Right renal cortex interstitium (tissue), 3 donors: ENCODE data around the gene MBP. TPM values are rescaled to one million over a fixed set of nuclear protein-coding genes. Genes with fewer than 3 reads are reported as not detected.
"Not testable (repeated sequence)": the region's sequence is repeated elsewhere in the genome, so short reads cannot be mapped to it uniquely, and the experiment has no call there.

Experiments used
- DNase-seq, 3 donors: peaks; one replicate each; pipeline ENCODE4 v3.0.0-alpha.2; 2013; ENCODE audit warnings: low read depth in 3 of 3, low spot score in 2 of 3
- polyA plus RNA-seq, 3 donors: library from polyadenylated mRNA; unstranded; fragments of 120-200 nt; gene quantifications; one replicate each; pipeline ENCODE4 v1.2.1, GENCODE V29; 2013; ENCODE audit not compliant: insufficient read length in 3 of 3

The MBP gene
- polyA plus RNA-seq, 3 donors: 17.5 to 20.9 (median 17.7) TPM

DNA sequence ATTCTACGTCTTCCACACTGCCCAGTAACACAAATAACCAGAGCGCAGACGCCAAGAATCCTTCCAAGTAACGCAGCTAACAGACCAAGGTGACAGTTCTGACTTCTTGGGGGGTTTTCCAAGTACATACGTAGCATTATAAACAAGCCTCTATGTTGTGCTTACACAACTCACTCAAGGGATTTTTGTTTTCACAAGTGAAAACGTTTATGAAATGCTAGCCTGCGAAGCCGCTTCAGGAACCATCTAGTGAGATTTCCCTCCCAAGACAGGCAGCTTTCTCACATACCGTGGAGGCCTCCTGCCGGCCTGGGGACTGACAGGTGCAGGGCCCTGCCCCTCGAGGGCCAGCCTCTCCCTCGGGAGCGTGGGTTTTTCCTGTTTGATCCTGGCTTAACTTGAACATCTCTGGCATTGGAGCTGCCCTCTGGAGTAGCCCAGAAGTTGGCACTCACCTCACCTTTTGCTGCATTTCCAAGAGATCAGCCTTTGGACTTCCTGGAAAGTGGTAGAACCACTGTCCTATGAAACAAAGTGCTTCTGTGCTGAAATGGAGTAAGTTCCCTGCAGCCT lies 151.1 kb downstream of the MBP start:
- no peak for DNase-seq

DNA sequence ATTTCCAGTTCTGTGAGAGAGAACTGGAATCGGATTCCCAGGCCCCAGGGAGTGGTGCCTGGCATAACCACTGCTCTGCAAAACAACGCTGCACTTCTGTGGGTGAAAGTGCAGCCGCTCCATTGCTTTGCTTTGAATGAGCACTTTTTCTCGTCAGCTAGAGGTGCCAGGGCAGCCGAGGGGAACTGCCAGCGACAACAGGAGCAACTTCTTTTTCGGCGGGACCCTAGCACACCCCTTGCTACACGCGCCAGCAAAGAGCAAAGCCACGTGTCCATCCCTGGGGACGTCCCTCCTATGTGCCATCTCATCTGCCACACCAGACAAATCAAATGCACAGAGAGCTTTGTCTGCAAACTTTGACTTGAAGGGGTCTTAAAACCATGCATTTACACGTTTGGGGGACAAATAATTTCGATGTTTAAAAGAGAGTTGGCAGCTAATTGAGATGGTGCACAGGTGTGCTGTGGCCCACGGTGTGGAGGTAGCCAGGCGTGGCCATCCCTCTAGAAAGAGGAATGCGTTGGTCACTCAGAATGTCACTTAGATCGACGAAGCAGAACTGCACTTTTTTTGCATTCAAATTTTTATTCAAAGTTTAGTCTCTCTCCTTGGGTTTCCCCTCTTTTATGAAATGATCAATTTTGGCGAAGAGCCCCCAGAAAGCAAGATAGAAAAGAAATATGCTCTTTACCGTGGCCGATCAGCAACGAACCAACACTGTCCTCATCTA lies 151.8 kb downstream of the MBP start:
- no peak for DNase-seq

DNA sequence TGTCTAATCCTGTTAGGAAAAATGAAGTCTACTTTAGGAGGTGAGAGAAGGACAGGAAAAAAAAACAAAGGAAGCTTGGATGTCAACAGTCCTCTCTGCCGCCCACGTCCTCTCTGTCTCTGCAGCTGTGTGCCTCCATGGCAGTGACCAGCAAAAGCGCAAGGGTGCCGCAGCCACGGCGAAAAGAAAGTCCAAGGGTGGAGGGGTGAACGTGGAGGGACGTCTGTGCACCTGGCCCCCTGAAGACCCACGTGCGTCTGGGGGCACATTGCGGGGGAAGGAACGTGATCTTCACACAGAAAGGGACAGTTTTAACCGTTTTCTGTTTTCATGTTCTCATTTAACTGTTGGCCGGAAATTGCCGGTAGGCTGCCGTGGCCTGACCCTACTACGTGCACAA lies 152.7 kb downstream of the MBP start:
- DNase-seq: no peak

DNA sequence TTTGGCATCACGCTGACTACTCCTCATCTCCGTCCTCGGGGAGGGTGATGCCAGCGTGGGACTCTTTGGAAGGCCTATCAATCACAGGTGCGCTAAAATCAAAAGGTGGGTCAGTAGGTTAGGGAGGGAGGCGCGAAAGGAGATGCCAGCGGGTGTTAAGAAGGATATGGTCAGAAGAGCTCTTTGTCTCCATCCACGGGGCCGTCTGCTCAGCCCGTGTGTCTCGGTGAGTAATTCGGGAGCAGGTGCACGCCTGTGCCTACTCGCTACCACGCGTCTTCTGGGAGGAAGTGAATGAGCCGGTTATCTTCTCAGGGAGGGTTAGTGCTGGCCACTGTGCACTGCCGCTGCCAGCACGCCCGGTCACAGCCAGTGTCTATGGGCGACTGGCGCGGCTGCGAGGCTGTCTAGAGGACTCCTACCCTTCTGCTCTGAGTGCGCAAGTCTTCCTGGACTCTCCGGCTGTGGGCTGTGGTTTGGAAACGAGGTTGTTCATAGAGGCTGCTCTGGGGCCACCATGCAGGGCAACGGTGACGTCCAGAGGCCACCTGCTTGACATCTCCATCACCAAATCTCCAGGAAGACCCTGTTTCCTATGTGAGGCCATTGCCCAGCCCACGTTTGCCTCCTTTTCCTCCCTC lies 153.4 kb downstream of the MBP start:
- DNase-seq: no peak

DNA sequence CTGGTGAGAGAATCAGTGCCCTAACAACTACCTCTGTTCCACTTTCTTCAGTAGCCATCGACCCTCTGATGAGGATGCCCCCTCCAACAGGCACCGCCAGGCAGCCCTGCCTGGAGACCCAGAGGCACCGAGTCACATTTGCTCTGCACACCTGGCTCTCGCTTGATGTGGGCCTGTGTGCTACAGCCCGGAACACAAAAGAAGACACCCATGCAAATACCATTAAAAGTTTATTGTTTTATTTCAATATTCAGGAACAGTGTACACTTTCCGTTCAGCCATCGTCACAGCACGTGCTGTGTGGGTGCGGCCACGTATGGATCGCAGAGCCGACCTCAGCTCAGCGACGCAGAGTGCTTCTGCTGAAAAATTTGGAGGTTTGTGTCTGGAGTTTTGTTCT lies 154.0 kb downstream of the MBP start:
- no peak for DNase-seq

DNA sequence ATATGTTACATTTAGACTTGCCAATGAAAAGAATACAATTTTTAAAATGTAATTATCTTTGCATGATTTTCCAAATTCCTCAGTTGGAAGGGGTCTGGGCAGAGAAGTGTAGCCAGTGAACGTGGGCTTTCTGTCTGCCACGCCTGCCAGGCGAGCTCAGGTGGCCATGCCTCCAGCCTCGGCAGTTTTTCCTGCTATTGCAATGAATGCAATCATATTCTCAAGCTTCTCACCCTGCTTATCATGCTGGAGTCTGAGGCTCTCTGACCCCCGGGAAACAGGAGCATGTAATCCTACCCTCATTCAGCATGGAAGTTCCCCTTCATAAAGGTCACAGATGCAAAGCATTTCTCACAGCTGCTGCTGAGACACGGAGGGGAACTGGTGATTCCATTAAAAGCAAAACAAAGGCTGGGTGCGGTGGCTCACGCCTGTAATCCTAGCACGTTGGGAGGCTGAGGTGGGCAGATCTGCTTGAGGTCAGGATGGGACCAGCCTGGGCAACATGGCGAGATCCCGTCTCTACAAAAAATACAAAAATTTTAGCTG lies 154.8 kb downstream of the MBP start:
- no peak for DNase-seq

DNA sequence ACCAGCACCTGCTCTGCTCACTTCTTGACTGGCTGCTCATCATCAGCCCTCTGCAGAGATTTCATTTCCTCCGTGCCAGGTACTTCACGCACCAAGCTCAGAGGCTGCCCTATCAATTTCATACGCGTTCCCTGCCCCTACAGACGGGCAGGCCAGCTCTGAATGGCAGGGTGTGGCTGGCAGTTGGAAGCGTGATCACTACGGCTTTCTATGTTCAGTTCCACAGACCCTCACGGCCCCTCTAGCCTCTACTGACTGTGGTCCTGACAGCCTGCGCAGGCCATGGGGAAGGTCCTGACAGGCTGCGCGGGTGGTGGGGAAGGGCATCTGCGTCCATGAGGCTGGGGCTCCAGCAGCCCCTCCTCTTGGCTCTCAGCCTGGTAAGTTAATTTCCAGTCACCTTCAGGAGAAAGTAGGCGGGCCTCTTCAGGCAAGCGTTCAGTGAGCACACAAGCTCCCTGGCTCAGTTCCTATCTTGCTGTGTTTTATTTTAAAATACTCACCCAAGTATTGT lies 155.4 kb downstream of the MBP start:
- DNase-seq: no peak

DNA sequence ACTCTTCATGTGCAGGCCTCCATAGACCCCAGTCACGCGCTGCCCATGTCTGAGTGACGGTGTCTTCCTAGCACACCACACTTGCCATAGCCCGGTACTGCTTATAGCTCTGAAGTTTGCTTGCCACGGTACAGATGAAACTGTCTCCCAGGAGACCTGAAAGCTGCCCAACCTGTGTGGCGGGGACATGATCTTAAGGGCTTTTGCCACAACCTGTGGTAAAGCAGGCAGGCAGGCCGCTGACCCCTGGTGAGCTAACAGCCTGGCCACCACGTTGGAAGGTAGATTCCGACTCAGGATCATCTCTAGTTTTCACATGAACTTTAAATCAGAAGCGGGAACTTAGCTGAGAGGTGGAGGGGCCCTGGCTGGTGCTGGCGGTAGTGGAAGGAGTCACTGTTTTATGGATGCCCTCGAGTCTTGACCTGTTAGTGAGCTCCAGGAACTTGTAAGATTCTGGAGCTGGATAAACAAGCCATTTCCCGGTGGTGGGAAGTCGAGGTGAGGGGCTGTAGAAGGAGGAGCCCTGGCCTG lies 156.9 kb downstream of the MBP start:
- DNase-seq: no peak

DNA sequence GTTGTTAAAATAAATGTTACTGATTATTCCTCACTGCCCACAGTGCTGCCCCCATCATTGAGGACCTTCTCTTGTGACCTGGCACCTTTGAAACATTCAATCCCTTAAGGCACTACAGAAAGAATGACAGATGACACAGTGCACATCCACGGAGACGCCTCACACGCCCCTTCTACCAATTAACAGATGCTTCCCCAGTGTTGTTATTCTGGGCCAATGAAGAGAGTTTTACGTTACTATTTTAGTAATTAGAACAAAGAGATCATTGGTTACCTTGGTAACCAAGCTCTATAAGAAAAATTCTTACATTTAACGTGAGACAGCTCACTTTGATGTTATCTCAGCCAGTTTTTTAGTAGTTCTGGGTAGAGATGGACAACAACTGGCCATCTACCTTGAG lies 158.2 kb downstream of the MBP start:
- DNase-seq: no peak

DNA sequence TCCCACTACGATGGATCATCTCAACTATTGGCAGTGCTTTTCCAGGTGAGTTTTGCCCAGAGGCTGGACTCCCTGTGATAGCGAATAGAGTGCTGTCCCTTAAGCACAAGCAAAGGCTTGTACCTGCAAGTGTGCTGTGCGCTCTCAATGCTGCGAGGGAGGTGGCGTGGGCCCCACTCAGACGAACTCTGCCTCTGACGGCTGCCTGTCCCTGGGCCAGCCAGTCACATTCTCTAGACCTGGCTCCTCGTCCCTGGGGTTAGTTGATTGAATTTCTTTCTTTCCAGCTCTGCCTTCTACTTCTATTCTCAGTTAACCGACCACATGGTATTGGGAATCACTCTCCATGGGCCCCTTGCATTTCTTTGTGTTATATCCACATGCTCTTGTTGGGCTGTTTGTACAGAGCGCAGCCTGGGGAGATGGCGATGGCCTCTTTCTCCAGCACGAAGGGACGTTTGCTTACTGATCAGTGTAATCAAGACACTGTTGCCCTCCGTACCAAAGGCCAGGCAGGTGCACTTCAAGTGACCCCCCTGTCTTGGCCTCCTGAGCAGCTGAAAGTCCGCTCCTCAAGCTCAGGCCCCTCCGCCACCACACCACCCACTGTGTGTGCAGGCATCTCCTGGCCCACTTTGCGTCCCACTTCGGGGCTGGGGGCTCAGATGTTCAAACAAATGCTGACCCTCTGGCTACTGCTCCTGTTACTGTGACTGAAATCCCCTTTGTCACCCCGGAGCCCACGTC lies 158.9 kb downstream of the MBP start:
- DNase-seq: no peak

DNA sequence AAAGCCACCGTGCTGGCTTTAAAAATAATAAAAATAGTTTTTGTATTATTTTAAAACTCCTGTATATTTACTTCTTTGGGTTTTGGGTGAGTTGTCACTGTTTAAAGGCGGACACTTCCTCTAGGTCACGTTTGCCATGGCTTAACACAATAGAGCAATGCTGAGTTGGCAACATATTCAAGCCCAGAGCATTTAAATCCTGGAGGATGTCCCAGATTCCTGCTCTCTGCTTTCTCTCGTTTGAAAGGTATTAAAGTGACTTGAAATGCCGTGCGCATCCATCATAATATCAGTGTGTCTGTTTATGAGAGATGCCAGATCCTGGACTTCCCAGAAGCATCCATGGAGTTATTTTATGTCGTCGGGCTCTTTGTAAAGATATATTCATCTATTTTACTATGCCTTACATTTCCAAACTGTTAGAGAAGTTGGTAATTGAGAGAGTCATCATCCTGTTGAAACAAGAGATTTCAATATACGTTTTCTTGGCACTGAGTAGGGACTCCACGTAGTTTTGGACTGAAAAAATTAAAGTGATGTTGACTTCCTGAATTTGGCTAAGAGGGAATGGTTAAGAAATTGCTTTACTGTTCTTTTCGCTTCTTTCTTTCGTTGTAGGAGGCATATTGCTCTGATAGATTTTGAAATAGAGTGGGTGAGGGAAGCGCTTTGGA lies 159.6 kb downstream of the MBP start:
- no peak for DNase-seq

DNA sequence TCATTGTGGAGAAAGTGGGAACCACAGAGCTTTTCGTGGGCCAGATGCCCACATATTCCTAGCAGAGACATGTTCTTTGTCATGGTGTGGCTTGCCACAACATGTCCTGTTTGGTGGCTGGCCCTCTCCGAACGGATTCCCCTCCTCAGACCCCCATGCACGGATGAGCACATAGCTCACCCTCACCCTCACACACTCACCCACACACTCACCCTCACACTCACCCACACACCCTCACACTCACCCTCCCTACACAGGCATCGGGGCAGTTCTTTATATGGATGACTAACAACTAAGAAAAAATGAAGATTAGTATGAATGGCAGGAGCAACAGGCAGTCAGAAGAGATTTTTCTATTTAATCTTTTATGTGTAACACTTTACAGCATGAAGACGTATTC lies 160.3 kb downstream of the MBP start:
- DNase-seq: no peak

DNA sequence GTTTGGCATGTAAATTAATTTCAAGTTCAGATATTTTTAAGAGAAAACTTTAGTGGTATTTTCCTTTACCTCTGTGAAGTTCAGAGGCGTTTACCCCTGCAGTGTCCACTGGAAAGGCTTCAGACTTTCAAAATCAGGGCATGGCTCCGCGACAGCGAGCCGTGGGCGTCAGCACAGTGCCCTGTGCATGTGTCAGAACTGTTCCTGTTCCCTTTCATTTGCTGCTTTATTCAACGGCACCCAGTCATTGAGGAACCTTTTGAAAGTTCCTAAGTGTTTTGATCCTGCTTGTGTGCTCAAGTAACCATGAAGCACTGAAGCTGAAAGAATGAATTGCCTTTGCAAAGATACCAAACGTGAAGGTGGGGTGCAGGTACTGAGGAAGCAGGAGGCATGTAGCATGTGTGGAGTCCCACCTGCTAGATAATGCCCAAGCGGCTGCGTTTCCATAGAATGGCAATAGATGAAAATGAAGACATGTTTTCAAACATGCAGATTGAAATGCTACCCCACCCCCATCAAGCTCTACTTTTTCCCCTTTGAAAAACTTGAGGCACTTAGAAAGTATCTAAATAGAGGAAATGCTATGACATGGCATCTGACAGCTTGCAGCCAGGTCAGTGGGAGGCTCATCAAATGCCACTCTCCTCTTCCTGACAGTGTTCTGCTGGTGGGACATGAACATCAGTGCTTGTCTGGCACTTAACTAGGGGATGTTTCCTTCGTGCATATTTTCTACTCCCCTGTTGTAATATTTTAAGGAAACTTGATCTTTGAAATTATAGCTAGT lies 161.6 kb downstream of the MBP start:
- DNase-seq: no peak

DNA sequence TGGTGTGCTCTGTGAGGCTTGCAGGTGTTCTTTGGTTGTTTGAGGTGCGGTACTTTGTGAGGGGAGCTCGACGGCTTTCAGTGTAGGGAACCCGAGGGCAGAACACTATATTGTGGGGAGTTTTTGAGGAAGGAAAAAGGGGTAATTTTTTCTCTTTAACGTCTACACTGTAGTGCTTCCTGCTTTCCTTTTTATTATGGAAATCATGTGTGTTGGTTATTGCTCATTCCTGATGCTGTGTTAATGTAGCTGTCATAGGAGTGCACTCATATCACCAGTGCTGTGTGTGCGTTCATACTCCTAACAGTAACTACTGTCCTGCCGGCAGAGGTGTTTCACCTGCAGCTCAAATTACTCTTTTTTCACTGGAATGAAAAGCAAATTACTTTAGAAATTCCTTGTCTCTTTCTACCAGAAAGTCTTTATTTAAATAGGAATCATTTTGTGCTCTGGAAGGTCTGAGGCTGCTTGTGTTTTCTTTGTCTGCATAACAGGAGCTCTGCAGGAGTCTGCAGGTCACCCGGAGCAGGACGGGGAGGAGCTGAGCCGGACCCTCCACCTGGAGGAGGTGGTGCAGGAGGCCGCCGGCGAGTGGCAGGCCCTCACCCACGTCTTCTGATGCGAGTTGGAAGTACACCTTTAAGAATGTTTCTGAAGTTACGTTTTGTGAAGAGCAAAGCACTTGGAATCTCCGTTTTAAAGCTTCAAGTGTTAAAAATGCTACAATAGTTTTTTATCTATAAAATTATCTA lies 164.7 kb downstream of the MBP start:
- no peak for DNase-seq

DNA sequence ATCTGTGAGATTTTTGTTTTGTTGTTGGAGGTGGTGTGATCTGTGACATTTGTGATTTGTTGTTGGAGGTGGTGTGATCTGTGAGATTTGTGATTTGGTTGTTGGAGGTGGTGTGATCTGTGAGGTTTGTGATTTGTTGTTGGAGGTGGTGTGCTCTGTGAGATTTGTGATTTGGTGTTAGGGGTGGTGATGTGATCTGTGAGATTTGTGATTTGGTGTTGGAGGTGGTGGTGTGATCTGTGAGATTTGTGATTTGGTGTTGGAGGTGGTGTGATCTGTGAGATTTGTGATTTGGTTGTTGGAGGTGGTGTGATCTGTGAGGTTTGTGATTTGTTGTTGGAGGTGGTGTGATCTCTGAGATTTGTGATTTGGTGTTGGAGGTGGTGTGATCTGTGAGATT lies 165.3 kb downstream of the MBP start:
- DNase-seq: not testable (repeated sequence)

DNA sequence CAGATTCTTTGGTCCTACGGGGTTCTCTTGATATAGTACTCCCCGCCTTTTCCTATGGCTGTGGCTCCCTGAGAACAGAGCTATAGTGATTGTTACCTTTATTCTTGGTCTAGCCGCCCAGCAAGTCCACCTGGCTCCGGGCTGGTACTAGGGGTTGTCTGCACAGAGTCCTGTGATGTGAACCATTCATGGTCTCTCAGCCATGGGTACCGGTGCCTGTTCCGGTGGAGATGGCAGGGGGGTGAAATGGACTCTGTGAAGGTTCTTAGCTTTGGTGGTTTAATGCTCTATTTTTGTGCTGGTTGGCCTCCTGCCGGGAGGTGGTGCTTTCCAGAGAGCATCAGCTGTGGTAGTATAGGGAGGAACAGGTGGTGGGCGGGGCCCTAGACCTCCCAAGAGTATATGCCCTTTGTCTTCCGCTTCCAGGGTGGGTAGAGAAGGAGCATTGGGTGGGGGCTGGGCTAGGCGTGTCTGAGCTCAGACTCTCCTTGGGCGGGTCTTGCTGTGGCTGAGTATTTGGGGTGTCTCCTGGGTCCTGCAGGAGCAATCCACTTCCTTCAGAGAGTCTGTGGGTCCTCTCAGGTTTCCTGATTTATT lies 166.9 kb downstream of the MBP start:
- not testable (repeated sequence) for DNase-seq

DNA sequence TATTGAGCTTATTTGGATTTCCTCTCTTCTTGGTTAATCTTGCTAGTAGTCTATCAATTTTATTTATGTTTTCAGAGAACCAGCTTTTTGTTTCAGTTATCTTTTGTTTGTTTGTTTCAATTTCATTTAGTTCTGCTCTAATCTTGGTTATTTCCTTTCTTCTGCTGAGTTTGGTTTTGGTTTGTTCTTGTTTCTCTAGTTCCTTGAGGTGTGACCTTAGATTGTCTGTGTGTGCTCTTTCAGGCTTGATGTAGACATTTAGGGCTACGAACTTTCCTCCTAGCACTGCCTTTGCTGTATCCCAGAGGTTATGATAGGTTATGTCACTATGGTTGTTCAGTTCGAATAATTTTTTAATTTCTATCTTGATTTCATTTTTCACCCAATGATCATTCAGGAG lies 168.6 kb downstream of the MBP start:
- no peak for DNase-seq

DNA sequence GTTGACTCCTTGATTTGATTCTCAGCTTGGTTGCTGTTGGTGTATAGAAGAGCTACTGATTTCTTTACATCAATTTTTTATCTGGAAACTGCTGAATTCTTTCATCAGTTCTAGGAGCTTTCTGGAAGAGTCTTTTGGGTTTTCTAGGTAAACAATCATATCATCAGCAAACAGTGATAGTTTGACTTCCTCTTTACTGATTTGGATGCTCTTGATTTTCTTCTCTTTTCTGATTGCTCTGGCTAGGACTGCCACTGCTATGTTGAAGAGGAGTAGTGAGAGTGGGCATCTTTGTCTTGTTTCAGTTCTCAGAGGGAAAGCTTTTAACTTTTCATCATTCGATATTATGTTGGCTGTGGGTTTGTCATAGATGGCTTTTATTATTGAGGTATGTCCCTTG lies 169.7 kb downstream of the MBP start:
- DNase-seq: no peak
